Endometrial microvascular endothelial cells (primary cell): ENCODE results near the gene CPEB4. TPM values are rescaled to one million over a fixed set of nuclear protein-coding genes. Genes with fewer than 3 reads are reported as not detected.

ENCODE experiments used
- in situ Hi-C: cut with HindIII; loops from 2 replicates; pipeline ENCODE4 v1.10.0; 2017; ENCODE audit warnings: low sequenced_read_pairs, low pct_unique_long_range_greater_than_20kb; ENCODE audit errors: inconsistent ontology term
- total RNA-seq: library from RNA; depleted of rRNA; stranded (reverse); fragments of >200 nt; gene quantifications from one replicate; pipeline ENCODE4 v1.2.3, GENCODE V29; 2015; ENCODE audit errors: inconsistent ontology term

CPEB4 gene
- total RNA-seq, 1 donor from 2014 or later = 9.4 TPM

GRCh38 chr5:173858021-173858669, 30.0 kb upstream of the CPEB4 start:
- in situ Hi-C loops = no loop called here

- in situ Hi-C loops = no loop called here
Measured at GRCh38 chr5:173858670-173859407, 29.3 kb upstream of the CPEB4 start.

- in situ Hi-C loops = no loop called here
Measured at GRCh38 chr5:173859408-173860159, 28.6 kb upstream of the CPEB4 start.

- in situ Hi-C loops = no loop called here
Measured at GRCh38 chr5:173862047-173862477, 26.1 kb upstream of the CPEB4 start.

- in situ Hi-C loops = no loop called here
Measured at GRCh38 chr5:173863359-173863758, 24.8 kb upstream of the CPEB4 start.

GRCh38 chr5:173864126-173865050, 23.8 kb upstream of the CPEB4 start:
- in situ Hi-C loops = no loop called here

GRCh38 chr5:173866243-173866857, 21.8 kb upstream of the CPEB4 start:
- in situ Hi-C loops = no loop called here

- in situ Hi-C loops = no loop called here
Measured at GRCh38 chr5:173866858-173867679, 21.1 kb upstream of the CPEB4 start.

GRCh38 chr5:173868096-173868880, 19.9 kb upstream of the CPEB4 start:
- in situ Hi-C loops = no loop called here

GRCh38 chr5:173869316-173869715, 18.8 kb upstream of the CPEB4 start:
- in situ Hi-C loops = no loop called here

- in situ Hi-C loops = no loop called here
Measured at GRCh38 chr5:173872957-173873305, 15.2 kb upstream of the CPEB4 start.

- in situ Hi-C loops = no loop called here
Measured at GRCh38 chr5:173873306-173873922, 14.7 kb upstream of the CPEB4 start.

- in situ Hi-C loops = no loop called here
Measured at GRCh38 chr5:173875189-173875588, 13.0 kb upstream of the CPEB4 start.

GRCh38 chr5:173878224-173878967, 9.8 kb upstream of the CPEB4 start:
- in situ Hi-C loops = no loop called here

GRCh38 chr5:173880306-173880985, 7.7 kb upstream of the CPEB4 start:
- in situ Hi-C loops = no loop called here
